ENCODE results near the gene TRMT2A.

Gene TRMT2A

GRCh38 chr22:20140107-20140445 is 23.1 kb upstream of the TRMT2A start:
- Histone ChIP-seq H3K4me3 (ENCODE audit: low read length in 2 of 2) (no peak overlapping the region), H3K27ac (ENCODE audit: low read length) (no peak overlapping the region), H3K9ac (ENCODE audit: low read length in 2 of 2) (no peak overlapping the region), H3K36me3 (ENCODE audit: control insufficient read depth in 2 of 2, insufficient read depth in 2 of 2, low read length in 2 of 2) (peaks cover 0 to 6% of the 10 kb centered on the region in 2 donors), H3K4me1 (ENCODE audit: control insufficient read depth, insufficient read depth, low read length) (peaks cover 35% of the 10 kb centered on the region), H3K9me3 (ENCODE audit: control insufficient read depth in 2 of 2, low read length in 2 of 2) (no peaks in the 10 kb centered on the region), H3K27me3 (ENCODE audit: control insufficient read depth in 1 of 2, insufficient read depth in 2 of 2, low read length in 2 of 2) (no peaks in the 10 kb centered on the region)

DNA sequence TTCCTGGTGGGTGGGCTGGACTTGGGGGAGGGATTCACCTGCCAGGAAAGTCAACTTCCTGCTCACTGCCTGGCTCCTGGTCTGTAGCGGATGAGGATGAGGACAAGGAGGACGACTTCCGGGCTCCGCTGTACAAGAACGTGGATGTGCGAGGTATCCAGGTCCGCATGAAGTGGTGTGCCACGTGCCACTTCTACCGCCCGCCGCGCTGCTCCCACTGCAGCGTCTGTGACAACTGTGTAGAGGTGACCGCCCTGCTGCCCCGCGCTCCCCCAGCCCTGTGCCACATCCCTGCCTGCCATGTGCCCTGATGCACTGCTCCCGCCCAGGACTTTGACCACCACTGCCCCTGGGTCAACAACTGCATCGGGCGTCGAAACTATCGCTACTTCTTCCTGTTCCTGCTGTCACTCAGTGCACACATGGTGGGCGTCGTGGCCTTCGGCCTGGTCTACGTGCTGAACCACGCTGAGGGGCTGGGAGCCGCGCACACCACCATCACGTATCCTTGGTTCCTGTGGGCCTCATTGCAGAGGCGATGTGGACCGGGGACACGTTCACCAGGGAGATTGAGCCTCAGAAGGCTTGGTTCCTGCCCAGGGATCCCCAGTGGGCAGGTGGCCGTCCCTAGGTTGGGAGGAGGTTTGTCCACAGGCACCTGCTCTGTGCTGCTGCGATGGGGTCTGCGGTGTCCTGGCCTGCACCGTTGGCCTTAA is 22.5 kb upstream of the TRMT2A start:
- Histone ChIP-seq H3K9me3 (ENCODE audit: control insufficient read depth in 2 of 2, low read length in 2 of 2) (no peaks in the 10 kb centered on the region), H3K9ac (ENCODE audit: low read length in 2 of 2) (no peak overlapping the region), H3K27me3 (ENCODE audit: control insufficient read depth in 1 of 2, insufficient read depth in 2 of 2, low read length in 2 of 2) (no peaks in the 10 kb centered on the region), H3K4me3 (ENCODE audit: low read length in 2 of 2) (no peak overlapping the region), H3K4me1 (ENCODE audit: control insufficient read depth, insufficient read depth, low read length) (peaks cover 40% of the 10 kb centered on the region), H3K36me3 (ENCODE audit: control insufficient read depth in 2 of 2, insufficient read depth in 2 of 2, low read length in 2 of 2) (peaks cover 0 to 6% of the 10 kb centered on the region in 2 donors), H3K27ac (ENCODE audit: low read length) (no peak overlapping the region)

GRCh38 chr22:20138868-20139267 is 21.8 kb upstream of the TRMT2A start:
- H3K9ac ChIP-seq (ENCODE audit: low read length in 2 of 2): no peak overlapping the region
- no peaks in the 10 kb centered on the region for H3K9me3 ChIP-seq (ENCODE audit: control insufficient read depth in 2 of 2, low read length in 2 of 2)
- no peaks in the 10 kb centered on the region for H3K27me3 ChIP-seq (ENCODE audit: control insufficient read depth in 1 of 2, insufficient read depth in 2 of 2, low read length in 2 of 2)
- peaks cover 47% of the 10 kb centered on the region for H3K4me1 ChIP-seq (ENCODE audit: control insufficient read depth, insufficient read depth, low read length)
- H3K36me3 ChIP-seq (ENCODE audit: control insufficient read depth in 2 of 2, insufficient read depth in 2 of 2, low read length in 2 of 2): peaks cover 0 to 5% of the 10 kb centered on the region in 2 donors
- H3K27ac ChIP-seq (ENCODE audit: low read length): no peak overlapping the region
- H3K4me3 ChIP-seq (ENCODE audit: low read length in 2 of 2): no peak overlapping the region

DNA sequence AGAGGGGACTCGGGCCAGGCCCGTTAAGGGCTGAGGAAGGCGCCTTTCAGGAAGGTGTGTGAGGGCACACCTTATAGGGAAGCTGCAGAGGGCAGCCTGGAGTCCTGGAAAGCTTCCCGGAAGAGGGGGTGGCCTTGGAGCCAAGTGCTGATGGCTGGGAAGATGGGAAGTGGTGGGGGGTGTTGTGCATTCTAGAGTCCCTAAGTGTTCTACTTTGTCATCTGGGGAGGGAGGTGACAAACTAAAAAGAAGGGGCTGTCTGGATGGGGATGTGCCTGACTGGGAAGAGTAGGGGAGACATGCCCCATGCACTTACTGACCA is 21.4 kb upstream of the TRMT2A start:
- Histone ChIP-seq H3K9me3 (ENCODE audit: control insufficient read depth in 2 of 2, low read length in 2 of 2) (no peaks in the 10 kb centered on the region), H3K27me3 (ENCODE audit: control insufficient read depth in 1 of 2, insufficient read depth in 2 of 2, low read length in 2 of 2) (no peaks in the 10 kb centered on the region), H3K36me3 (ENCODE audit: control insufficient read depth in 2 of 2, insufficient read depth in 2 of 2, low read length in 2 of 2) (peaks cover 0 to 3% of the 10 kb centered on the region in 2 donors), H3K4me1 (ENCODE audit: control insufficient read depth, insufficient read depth, low read length) (peaks cover 50% of the 10 kb centered on the region), H3K27ac (ENCODE audit: low read length) (no peak overlapping the region), H3K4me3 (ENCODE audit: low read length in 2 of 2) (no peak overlapping the region), H3K9ac (ENCODE audit: low read length in 2 of 2) (no peak overlapping the region)

DNA sequence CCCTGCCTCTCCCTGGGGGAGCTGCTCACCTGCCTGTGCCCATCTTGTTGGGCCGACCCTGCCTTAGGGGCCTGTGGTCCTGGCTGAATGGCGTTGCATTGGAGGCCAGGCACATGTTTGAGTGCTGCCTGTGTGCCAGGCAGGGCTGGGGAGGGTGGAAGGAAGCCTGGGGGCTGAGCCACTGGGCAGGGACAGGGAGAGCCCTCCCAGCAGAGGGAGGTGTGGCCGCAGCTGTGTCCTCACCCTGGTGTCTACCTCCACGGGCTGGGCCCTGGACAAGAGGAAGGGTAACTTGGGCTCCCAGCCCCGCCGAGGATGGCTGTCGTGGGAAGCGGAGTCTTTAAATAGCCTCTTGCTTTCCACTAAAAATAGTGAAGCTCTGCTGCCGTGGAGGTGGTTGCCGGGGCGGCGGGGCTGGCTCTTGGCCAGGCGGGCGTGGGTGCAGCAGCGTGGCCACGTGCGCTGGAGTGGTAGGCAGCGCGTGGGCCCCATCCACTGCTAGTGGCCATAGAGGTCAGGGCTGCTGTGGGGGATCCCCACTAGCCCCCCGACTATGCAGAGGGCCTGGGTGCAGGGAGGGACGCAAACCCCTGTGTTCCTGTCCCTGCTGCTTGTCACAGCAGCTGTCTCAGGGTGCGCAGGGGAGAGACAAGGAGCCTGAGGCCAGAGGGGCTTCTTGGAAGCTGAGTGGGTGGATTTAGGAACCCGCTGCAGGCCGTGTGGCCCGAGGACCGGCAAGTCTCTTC is 20.8 kb upstream of the TRMT2A start:
- Histone ChIP-seq H3K4me3 (ENCODE audit: low read length in 2 of 2) (peak overlapping the region; percentile 31 to 57), H3K4me1 (ENCODE audit: control insufficient read depth, insufficient read depth, low read length) (peaks cover 54% of the 10 kb centered on the region), H3K9me3 (ENCODE audit: control insufficient read depth in 2 of 2, low read length in 2 of 2) (no peaks in the 10 kb centered on the region), H3K27me3 (ENCODE audit: control insufficient read depth in 1 of 2, insufficient read depth in 2 of 2, low read length in 2 of 2) (no peaks in the 10 kb centered on the region), H3K9ac (ENCODE audit: low read length in 2 of 2) (peak overlapping the region; percentile 15 to 51), H3K36me3 (ENCODE audit: control insufficient read depth in 2 of 2, insufficient read depth in 2 of 2, low read length in 2 of 2) (peaks cover 0 to 3% of the 10 kb centered on the region in 2 donors), H3K27ac (ENCODE audit: low read length) (no peak overlapping the region)

DNA sequence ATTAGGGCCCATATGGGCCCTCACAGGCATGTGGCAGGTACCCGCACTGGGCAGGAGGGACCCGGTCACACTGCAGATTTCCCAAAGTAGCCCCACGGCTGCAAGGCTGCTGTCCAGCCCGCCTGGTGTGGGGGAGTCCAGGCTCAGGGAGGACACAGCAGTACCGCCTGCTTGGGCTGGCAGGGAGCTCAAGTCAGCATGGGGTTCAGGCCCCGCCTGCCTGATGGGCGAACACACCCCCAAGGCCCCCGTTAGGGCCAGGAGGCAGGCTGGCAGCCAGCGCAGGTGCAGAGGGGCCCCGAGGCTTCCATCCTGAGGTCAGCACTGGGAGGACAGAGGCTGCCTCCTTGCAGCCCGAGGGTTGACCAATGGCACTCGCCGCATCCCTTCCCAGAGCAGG is 20.1 kb upstream of the TRMT2A start:
- H3K4me1 ChIP-seq (ENCODE audit: control insufficient read depth, insufficient read depth, low read length): peaks cover 62% of the 10 kb centered on the region
- H3K27ac ChIP-seq (ENCODE audit: low read length): no peak overlapping the region

GRCh38 chr22:20136603-20136873 is 19.5 kb upstream of the TRMT2A start:
- Histone ChIP-seq H3K9me3 (ENCODE audit: control insufficient read depth in 2 of 2, low read length in 2 of 2) (no peaks in the 10 kb centered on the region), H3K9ac (ENCODE audit: low read length in 2 of 2) (peak overlapping the region; percentile 13 to 32), H3K27ac (ENCODE audit: low read length) (no peak overlapping the region), H3K27me3 (ENCODE audit: control insufficient read depth in 1 of 2, insufficient read depth in 2 of 2, low read length in 2 of 2) (no peaks in the 10 kb centered on the region), H3K4me3 (ENCODE audit: low read length in 2 of 2) (peak overlapping the region; percentile 29 to 33), H3K4me1 (ENCODE audit: control insufficient read depth, insufficient read depth, low read length) (peaks cover 62% of the 10 kb centered on the region), H3K36me3 (ENCODE audit: control insufficient read depth in 2 of 2, insufficient read depth in 2 of 2, low read length in 2 of 2) (peaks cover 0 to 3% of the 10 kb centered on the region in 2 donors)

More for the DNA sequence above, 20.1 kb upstream of the TRMT2A start:
- Histone ChIP-seq H3K9me3 (ENCODE audit: control insufficient read depth in 2 of 2, low read length in 2 of 2) (no peaks in the 10 kb centered on the region), H3K4me3 (ENCODE audit: low read length in 2 of 2) (peak overlapping the region in 1 of 2 donors; percentile 31), H3K27me3 (ENCODE audit: control insufficient read depth in 1 of 2, insufficient read depth in 2 of 2, low read length in 2 of 2) (no peaks in the 10 kb centered on the region), H3K36me3 (ENCODE audit: control insufficient read depth in 2 of 2, insufficient read depth in 2 of 2, low read length in 2 of 2) (peaks cover 0 to 3% of the 10 kb centered on the region in 2 donors), H3K9ac (ENCODE audit: low read length in 2 of 2) (peak overlapping the region in 1 of 2 donors; percentile 21)

DNA sequence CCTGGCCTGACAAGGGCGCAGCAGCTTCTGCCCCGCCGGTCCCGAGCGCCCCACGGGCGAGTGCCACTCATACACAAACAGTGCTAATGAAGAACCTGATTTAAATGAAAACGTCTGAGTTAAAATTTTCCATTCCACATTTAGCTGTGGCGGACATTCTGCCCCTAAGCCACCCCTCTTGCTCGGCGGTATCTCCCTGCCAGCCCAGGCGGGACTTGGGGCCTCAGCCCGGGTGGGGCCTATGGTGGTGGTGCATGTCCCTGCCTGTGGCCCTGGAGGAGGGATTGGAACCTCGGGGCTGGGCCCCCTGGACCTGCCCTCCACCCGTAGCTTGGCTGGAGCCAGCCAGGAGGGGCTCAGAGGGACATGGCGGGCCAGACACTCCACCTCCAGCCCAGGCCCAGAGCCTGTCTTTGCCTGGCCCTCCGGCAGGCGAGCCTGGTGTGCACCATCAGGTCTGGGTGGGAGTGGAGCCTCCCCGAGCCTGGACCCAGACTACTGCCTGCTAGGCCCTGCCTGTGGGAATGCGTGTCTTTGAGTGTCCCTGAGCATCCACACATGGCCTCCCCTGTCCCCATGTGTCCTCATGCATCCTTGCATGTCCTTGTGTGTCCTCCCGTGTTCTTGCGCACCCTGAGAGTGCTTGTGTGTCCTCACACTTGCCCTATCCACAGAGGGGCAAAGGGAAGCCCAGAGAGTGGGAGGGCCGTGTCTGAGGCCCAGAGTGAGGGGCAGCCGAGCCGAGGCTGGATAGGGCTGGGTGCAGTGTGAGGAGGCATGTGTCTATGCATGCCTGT is 19.0 kb upstream of the TRMT2A start:
- peaks cover 0 to 3% of the 10 kb centered on the region in 2 donors for H3K36me3 ChIP-seq (ENCODE audit: control insufficient read depth in 2 of 2, insufficient read depth in 2 of 2, low read length in 2 of 2)
- no peaks in the 10 kb centered on the region for H3K27me3 ChIP-seq (ENCODE audit: control insufficient read depth in 1 of 2, insufficient read depth in 2 of 2, low read length in 2 of 2)
- H3K27ac ChIP-seq (ENCODE audit: low read length): no peak overlapping the region
- H3K9me3 ChIP-seq (ENCODE audit: control insufficient read depth in 2 of 2, low read length in 2 of 2): no peaks in the 10 kb centered on the region
- H3K4me1 ChIP-seq (ENCODE audit: control insufficient read depth, insufficient read depth, low read length): peaks cover 62% of the 10 kb centered on the region
- peak overlapping the region; percentile 13 to 32 for H3K9ac ChIP-seq (ENCODE audit: low read length in 2 of 2)
- peak overlapping the region; percentile 29 to 33 for H3K4me3 ChIP-seq (ENCODE audit: low read length in 2 of 2)

DNA sequence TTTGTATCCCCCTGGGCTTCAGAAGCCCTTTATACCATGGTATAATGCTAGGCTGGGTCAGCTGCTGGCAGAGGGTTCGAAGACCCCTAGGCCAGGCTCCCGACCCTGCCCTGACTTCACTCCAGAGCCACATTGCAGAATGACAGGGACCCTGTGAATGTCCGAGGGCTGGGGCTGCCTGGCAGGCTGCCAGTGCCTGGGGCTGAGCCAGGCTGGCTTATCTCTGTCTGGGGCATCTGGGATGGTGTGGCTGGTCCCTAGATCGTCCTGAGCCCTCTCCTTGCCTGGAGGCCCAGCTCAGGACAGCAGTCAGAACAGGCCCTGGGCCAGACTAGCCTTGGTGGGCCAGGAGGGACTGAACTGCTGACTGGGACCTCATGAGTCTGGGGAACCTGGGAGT is 18.2 kb upstream of the TRMT2A start:
- H3K27me3 ChIP-seq (ENCODE audit: control insufficient read depth in 1 of 2, insufficient read depth in 2 of 2, low read length in 2 of 2): no peaks in the 10 kb centered on the region
- H3K4me1 ChIP-seq (ENCODE audit: control insufficient read depth, insufficient read depth, low read length): peaks cover 68% of the 10 kb centered on the region
- H3K36me3 ChIP-seq (ENCODE audit: control insufficient read depth in 2 of 2, insufficient read depth in 2 of 2, low read length in 2 of 2): peaks cover 0 to 3% of the 10 kb centered on the region in 2 donors
- no peak overlapping the region for H3K27ac ChIP-seq (ENCODE audit: low read length)
- H3K4me3 ChIP-seq (ENCODE audit: low read length in 2 of 2): no peak overlapping the region
- peak overlapping the region in 1 of 2 donors; percentile 32 for H3K9ac ChIP-seq (ENCODE audit: low read length in 2 of 2)
- H3K9me3 ChIP-seq (ENCODE audit: control insufficient read depth in 2 of 2, low read length in 2 of 2): no peaks in the 10 kb centered on the region

DNA sequence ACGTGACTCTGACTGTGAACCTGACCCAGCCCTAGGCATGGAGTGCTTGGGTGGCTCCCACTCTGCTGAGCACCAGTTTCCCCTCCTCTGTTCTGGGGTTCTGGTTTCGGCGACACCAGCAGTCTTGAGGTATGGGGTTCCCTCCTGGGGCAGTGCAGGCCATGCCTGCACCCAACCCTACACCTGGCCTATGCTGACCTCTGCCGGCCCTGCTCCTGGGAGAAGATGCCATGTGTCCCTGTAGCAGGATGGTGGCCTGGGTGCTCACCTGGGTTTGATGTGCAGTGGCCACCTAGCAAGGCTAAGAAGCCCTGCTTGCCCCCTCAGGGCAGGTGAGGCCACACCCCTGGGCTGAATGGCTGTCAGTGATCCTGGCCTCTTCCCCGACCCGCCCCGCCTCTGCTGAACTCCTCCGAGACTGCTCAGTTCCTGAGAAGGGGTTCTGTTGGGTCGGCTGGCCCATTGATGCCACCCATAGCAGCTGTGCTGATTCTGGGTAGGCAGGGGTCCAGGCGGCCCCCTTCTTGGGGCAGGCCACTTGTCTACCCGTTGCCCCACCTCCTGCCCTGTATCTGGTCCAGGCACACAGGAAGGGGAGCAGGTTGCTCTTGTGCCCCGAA is 17.0 kb upstream of the TRMT2A start:
- no peak overlapping the region for H3K27ac ChIP-seq (ENCODE audit: low read length)
- peaks cover 73% of the 10 kb centered on the region for H3K4me1 ChIP-seq (ENCODE audit: control insufficient read depth, insufficient read depth, low read length)
- H3K4me3 ChIP-seq (ENCODE audit: low read length in 2 of 2): no peak overlapping the region
- no peaks in the 10 kb centered on the region for H3K36me3 ChIP-seq (ENCODE audit: control insufficient read depth in 2 of 2, insufficient read depth in 2 of 2, low read length in 2 of 2)
- no peaks in the 10 kb centered on the region for H3K9me3 ChIP-seq (ENCODE audit: control insufficient read depth in 2 of 2, low read length in 2 of 2)
- H3K27me3 ChIP-seq (ENCODE audit: control insufficient read depth in 1 of 2, insufficient read depth in 2 of 2, low read length in 2 of 2): no peaks in the 10 kb centered on the region
- peak overlapping the region in 1 of 2 donors; percentile 27 for H3K9ac ChIP-seq (ENCODE audit: low read length in 2 of 2)
